Activated CD4-positive, alpha-beta T cell treated with anti-CD3 and anti-CD28 coated beads, Interleukin-2, amount 10 ng/mL, durations not matched to agents 7 days and 5 days (primary cell): ENCODE measurements around the gene OSBPL10. TPM values are rescaled to one million over a fixed set of nuclear protein-coding genes. Genes with fewer than 3 reads are reported as not detected.
"Not testable (repeated sequence)": the region's sequence is repeated elsewhere in the genome, so short reads cannot be mapped to it uniquely, and the experiment has no call there.

Experiments
- CTCF ChIA-PET: fragments of 350-600 bp; sonication (Branson Sonifier 250); formaldehyde crosslinking; loops from one replicate; lab custom pipeline; 2021; ENCODE audit warnings: antibody characterized with exemption; lab: Charles Lee
- POLR2A ChIA-PET: fragments of 350-600 bp; sonication (Branson Sonifier 250); formaldehyde crosslinking; loops from one replicate; lab custom pipeline; 2021; ENCODE audit warnings: antibody characterized with exemption; lab: Charles Lee
- DNase-seq: peaks from one replicate; pipeline ENCODE4 v3.0.0-alpha.2; 2020
- H3K27ac Mint-ChIP-seq: one replicate; pipeline ENCODE4 v1.8.0; 2021; ENCODE audit warnings: mild to moderate bottlenecking, moderate library complexity, mixed read lengths
- H3K27me3 Mint-ChIP-seq: one replicate; pipeline ENCODE4 v1.8.0; 2021; ENCODE audit warnings: mixed read lengths
- H3K36me3 Mint-ChIP-seq: one replicate; pipeline ENCODE4 v1.8.0; 2021; ENCODE audit warnings: low read depth, mixed read lengths
- H3K4me1 Mint-ChIP-seq: one replicate; pipeline ENCODE4 v1.8.0; 2021; ENCODE audit warnings: mixed read lengths
- H3K4me3 Mint-ChIP-seq: one replicate; pipeline ENCODE4 v1.8.0; 2021; ENCODE audit warnings: mild to moderate bottlenecking, moderate library complexity, mixed read lengths
- H3K9me3 Mint-ChIP-seq: one replicate; pipeline ENCODE4 v1.8.0; 2021; ENCODE audit warnings: mixed read lengths
- total RNA-seq, 2 experiments: library from RNA; stranded (reverse); gene quantifications; one replicate each; pipeline ENCODE4 v1.2.3, GENCODE V29; 2021

The OSBPL10 gene
- total RNA-seq, 2 experiments from 2014 or later: 0.89 to 1.1 TPM

DNA sequence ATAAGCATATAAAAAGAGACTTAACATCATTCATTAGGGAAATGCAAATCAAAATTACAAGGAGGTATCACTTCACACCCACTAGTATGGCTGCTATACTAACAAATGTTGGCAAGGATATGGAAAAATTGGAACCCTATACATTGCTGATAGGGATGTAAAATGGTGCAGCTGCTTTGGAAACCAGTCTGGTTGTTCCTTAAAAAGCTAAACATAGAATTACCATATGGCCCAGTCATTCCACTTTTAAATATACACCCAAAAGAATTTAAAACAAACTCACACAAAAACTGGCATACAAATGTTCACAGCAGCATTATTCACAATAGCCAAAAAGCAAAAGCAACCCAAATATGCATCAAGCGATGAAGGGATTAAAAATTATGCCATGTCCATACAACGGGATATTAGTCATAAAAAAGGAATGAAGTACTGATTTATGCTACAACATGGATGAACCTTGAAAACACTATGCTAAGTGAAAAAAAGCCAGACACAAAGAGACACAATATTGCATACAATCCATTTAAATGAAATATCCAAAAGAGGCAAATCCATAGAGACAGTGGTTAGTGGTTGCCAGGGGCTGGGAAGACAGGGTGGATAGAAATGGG is 118.3 kb downstream of the OSBPL10 start:
- CTCF ChIA-PET: interaction anchor here (0.6 kb wide), 1 partner anchor 63 kb away, joined by 3 read pairs; no protein-coding TSS in a partner anchor
- H3K9me3 Mint-ChIP-seq: no peaks in the 10 kb centered on the region
- no peak overlapping the region for H3K27ac Mint-ChIP-seq
- DNase-seq: no peak
- H3K27me3 Mint-ChIP-seq: no peaks in the 10 kb centered on the region
- no peak overlapping the region for H3K4me3 Mint-ChIP-seq
- H3K36me3 Mint-ChIP-seq: no peaks in the 10 kb centered on the region
- POLR2A ChIA-PET: no interaction called here
- H3K4me1 Mint-ChIP-seq: no peaks in the 10 kb centered on the region

DNA sequence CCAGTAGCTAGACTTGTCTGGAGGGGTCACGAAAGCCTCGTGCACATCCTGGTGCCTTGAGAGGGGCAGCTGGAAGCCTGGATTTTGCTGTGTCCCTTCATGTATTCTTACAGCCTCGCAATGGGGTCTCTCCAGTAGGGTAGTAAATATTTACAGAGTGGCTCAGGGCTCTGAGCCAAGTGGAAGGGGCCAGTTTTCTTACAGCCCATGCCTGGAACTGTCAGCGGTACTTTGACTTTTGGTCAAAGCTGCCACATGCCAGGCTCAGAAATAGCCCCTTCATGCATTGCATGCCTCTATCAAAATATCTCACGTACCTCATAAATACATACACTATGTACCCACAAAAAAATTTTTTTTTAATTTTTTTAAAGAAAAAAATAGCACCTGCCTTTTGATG is 119.2 kb downstream of the OSBPL10 start:
- Mint-ChIP-seq H3K4me3 (no peak overlapping the region), H3K9me3 (no peaks in the 10 kb centered on the region), H3K4me1 (no peaks in the 10 kb centered on the region), H3K36me3 (no peaks in the 10 kb centered on the region), H3K27me3 (no peaks in the 10 kb centered on the region), H3K27ac (no peak overlapping the region)
- ChIA-PET POLR2A (no interaction called here), CTCF (no interaction called here)
- DNase-seq: no peak

DNA sequence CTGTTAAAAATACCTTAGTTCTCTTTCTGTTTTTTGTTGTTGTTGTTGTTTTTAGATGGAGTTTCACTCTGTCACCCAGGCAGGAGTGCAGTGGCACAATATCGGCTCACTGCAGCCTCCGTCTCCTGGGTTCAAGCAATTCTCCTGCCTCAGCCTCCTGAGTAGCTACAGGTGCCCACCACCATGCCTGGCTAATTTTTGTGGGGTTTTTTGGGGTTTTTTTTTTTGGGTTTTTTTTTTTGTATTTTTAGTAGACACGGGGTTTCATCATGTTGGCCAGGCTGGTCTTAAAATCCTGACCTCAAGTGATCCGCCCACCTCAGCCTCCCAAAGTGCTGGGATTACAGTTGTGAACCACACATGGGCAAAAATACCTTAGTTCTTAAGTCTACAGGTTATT is 120.4 kb downstream of the OSBPL10 start:
- H3K27me3 Mint-ChIP-seq, H3K4me1 Mint-ChIP-seq, POLR2A ChIA-PET, H3K27ac Mint-ChIP-seq, CTCF ChIA-PET, H3K9me3 Mint-ChIP-seq, H3K36me3 Mint-ChIP-seq, DNase-seq, H3K4me3 Mint-ChIP-seq: not testable (repeated sequence)

DNA sequence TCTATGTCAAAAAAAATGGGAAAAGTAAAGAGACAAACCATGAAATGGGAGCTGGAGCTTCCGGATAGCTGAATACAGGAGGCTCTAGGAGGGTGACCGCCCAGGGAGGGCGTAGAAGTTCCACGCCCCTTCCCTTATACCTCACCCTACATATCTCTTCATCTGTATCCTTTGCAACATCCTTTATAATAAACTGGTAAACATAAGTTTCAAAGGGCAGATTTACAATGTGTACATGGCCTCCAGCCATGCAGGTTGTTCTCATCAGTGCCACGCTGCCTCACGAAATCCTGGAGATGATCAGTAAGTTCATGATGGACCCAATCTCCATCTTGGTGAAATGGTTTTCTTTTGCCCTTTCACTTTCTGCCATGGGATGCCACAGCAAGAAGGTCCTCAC is 121.8 kb downstream of the OSBPL10 start:
- CTCF ChIA-PET: no interaction called here
- POLR2A ChIA-PET: no interaction called here
- DNase-seq: no peak

DNA sequence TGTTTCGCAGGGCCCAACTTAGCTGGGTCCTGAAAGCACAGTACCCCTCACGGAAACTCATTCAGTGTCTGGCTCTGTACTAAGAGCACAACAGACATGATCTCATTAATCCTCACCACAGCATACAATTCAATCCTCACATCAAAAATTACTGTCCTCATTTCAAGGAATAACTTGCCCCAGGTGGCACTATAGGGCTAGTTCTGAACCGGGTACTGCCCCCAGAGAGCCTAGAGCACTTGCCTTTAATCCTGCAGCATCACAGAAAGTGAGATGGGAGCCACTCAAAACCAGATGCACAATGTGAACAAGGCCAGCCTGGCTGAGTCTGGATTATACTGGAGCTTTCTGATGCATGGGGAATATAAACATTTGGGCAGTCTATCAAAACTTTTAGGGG is 122.6 kb downstream of the OSBPL10 start:
- no peak for DNase-seq
- H3K27ac Mint-ChIP-seq: no peak overlapping the region
- H3K4me1 Mint-ChIP-seq: no peaks in the 10 kb centered on the region
- no peaks in the 10 kb centered on the region for H3K36me3 Mint-ChIP-seq
- no peak overlapping the region for H3K4me3 Mint-ChIP-seq
- H3K9me3 Mint-ChIP-seq: no peaks in the 10 kb centered on the region
- ChIA-PET CTCF (no interaction called here), POLR2A (no interaction called here)
- H3K27me3 Mint-ChIP-seq: no peaks in the 10 kb centered on the region

More for the DNA sequence above, 121.8 kb downstream of the OSBPL10 start:
- Mint-ChIP-seq H3K9me3 (no peaks in the 10 kb centered on the region), H3K4me3 (no peak overlapping the region), H3K27ac (no peak overlapping the region), H3K36me3 (no peaks in the 10 kb centered on the region), H3K4me1 (no peaks in the 10 kb centered on the region), H3K27me3 (no peaks in the 10 kb centered on the region)

DNA sequence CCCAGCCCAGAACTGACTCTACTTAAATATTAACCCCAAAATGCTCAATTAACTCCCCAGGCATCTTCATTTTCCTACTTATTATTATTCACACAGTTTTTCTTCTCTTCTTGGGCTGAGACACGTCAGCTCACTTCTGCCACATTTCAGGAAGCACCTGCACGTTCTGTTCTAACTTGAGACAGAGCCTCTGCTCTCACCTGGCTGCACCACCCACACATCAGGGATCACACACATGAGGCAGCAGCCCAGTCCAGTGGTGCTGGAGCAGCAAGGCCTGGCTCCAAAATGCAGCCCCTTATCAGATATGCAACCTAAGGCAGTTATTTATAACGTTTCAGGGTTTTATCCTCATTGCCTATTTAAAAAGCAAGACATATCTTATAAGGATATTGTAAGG is 127.5 kb downstream of the OSBPL10 start:
- H3K4me3 Mint-ChIP-seq: no peak overlapping the region
- no peaks in the 10 kb centered on the region for H3K36me3 Mint-ChIP-seq
- H3K4me1 Mint-ChIP-seq: no peaks in the 10 kb centered on the region
- POLR2A ChIA-PET: no interaction called here
- no peak for DNase-seq
- CTCF ChIA-PET: interaction anchor here (0.7 kb wide), 1 partner anchor 16 kb away, joined by 3 read pairs; no protein-coding TSS in a partner anchor
- no peak overlapping the region for H3K27ac Mint-ChIP-seq
- H3K27me3 Mint-ChIP-seq: no peaks in the 10 kb centered on the region
- no peaks in the 10 kb centered on the region for H3K9me3 Mint-ChIP-seq

DNA sequence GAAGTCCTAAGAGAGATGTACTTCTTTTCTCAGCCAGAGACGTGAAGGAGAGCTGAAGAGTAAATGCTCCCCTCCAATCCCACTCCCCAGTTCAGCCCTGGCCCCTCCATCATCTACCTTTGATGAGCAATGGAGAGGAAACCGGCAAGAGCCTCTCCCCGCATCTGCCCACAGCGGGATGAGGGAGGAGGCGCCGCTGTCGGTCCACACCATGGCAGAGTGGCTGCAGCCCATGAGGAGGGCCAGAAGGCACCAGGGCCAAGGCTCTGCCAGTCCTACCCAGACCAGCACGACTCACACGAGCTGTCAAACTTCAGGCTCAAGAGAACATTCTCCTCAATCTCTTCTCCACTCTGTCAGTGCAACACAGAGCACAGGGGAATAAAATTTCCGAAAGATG is 129.8 kb downstream of the OSBPL10 start:
- Mint-ChIP-seq H3K4me1 (no peaks in the 10 kb centered on the region), H3K27me3 (no peaks in the 10 kb centered on the region), H3K36me3 (no peaks in the 10 kb centered on the region), H3K27ac (no peak overlapping the region), H3K4me3 (no peak overlapping the region), H3K9me3 (no peaks in the 10 kb centered on the region)
- ChIA-PET POLR2A (no interaction called here), CTCF (no interaction called here)
- DNase-seq: no peak

DNA sequence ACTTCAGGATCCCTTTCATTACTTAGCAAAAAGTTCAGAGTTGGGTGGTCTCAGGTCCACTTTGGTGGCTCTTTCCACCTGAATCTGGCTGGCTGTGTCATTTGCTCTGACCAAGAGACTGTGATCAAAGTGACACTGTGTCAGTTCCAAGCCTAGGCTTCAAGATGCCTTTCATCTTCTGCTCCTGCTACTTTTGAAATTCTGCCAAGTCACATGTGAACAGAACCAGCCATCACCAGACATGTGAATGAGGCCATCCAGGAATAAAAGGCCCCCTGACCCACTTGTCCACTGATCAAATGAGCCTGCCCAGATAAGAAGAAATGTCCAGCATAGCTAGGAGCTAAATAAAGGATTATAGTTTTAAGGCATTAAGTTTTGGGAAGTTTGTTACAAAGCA is 132.2 kb downstream of the OSBPL10 start:
- Mint-ChIP-seq H3K27ac (no peak overlapping the region), H3K4me3 (no peak overlapping the region), H3K27me3 (no peaks in the 10 kb centered on the region), H3K4me1 (no peaks in the 10 kb centered on the region), H3K9me3 (no peaks in the 10 kb centered on the region), H3K36me3 (no peaks in the 10 kb centered on the region)
- ChIA-PET POLR2A (no interaction called here), CTCF (no interaction called here)
- no peak for DNase-seq

DNA sequence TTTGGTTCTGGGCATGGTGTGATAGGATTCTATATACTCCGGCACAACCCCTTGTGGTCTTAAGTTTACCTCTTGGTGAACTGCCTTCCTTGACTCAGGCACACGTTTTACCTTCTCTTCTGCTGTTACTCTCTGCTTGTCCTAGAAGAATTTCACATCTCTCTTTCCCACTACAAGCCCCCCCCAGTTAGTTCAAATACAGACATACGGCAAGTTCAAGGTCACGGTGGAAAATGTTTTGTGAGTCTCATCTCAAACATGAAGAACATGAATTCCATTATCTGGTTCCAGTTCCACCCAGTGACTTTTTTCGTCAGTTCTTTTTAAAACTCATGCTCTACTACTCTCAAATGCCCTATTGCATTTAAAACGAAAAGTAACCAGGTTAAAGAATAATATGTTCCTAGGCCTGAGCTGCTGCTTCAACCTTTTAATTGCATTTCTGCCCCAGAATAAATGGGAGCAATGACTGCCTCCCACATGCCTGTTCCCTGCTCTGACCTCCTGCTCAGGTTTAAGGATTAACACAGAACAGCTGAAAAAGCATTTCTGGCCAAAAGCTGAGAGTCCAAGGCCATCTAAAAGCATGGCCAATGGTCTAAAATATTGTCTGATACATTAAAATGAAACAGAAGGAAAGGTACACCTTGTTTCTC is 132.8 kb downstream of the OSBPL10 start:
- Mint-ChIP-seq H3K4me3 (no peak overlapping the region), H3K36me3 (no peaks in the 10 kb centered on the region), H3K9me3 (no peaks in the 10 kb centered on the region), H3K27ac (no peak overlapping the region), H3K4me1 (no peaks in the 10 kb centered on the region), H3K27me3 (no peaks in the 10 kb centered on the region)
- no peak for DNase-seq
- CTCF ChIA-PET: interaction anchor here (1.3 kb wide), 1 partner anchor 16 kb away, joined by 3 read pairs; no protein-coding TSS in a partner anchor
- POLR2A ChIA-PET: no interaction called here

DNA sequence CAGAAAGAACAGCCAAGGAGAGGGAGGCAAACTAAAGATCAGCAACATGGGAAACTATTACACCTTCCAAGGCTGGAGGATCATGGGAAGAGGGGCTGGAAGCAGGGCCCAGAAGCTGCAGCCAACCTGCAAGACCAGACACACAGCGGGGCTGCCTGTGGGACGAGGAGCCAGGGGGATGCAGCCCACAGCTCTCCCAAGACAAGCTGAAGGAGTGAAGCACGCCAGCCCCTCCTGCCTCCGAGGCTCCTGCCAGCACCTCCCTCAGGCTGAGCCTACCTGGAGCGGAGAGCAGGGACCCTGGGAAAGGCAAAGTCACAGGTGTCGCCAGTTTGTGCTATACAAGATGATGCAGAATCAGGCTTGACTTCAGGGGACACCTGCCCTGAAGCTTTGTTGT is 133.3 kb downstream of the OSBPL10 start:
- Mint-ChIP-seq H3K27ac (no peak overlapping the region), H3K4me1 (no peaks in the 10 kb centered on the region), H3K4me3 (no peak overlapping the region), H3K9me3 (no peaks in the 10 kb centered on the region), H3K27me3 (no peaks in the 10 kb centered on the region), H3K36me3 (no peaks in the 10 kb centered on the region)
- DNase-seq: no peak
- CTCF ChIA-PET: interaction anchor here (1.3 kb wide), 1 partner anchor 16 kb away, joined by 3 read pairs; no protein-coding TSS in a partner anchor
- POLR2A ChIA-PET: no interaction called here

DNA sequence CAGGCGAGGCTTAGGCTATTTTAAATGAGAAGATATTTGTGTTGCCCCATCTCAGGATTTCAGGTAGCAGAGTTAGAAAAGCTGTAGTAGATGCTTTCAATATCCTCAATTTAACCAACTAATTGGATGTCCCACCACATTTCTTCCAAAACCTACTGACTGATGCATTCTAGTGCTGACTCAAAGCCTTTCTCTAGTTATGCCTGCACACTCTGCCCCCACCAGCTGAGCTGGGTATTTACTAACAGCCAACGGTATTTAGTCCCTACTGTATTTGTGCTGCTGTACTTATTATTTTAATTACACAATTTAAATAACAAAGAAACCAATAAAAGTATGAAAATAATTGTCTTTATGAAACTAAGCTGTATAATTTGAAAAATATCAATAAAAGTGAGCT is 139.5 kb downstream of the OSBPL10 start:
- ChIA-PET CTCF (interaction anchor here (0.9 kb wide), 1 partner anchor 9 kb away, joined by 3 read pairs; no protein-coding TSS in a partner anchor), POLR2A (no interaction called here)
- Mint-ChIP-seq H3K4me1 (no peaks in the 10 kb centered on the region), H3K36me3 (no peaks in the 10 kb centered on the region), H3K9me3 (no peaks in the 10 kb centered on the region), H3K4me3 (no peak overlapping the region), H3K27me3 (peaks cover 2% of the 10 kb centered on the region), H3K27ac (no peak overlapping the region)
- no peak for DNase-seq

DNA sequence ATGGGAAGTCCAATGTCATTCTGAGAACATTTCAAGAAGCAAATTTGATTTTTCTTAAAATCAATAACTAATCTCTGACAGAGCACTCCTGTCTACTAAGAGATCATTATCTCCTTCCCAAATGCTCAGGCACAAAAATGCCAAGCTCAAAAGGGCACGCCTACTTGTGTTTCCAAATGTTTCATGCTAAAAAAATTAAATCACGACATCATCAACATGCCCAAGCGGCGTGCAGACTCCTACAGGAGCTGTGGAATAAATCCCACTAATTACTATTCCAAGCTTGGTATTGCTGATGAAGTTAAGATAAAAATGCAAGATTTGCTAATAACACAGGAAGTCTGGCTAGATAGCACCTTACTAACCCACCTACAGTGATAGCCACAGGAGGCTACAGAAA is 140.8 kb downstream of the OSBPL10 start:
- ChIA-PET POLR2A (no interaction called here), CTCF (interaction anchor here (0.6 kb wide), 1 partner anchor 31 kb away, joined by 3 read pairs; no protein-coding TSS in a partner anchor)
- Mint-ChIP-seq H3K9me3 (no peaks in the 10 kb centered on the region), H3K27ac (no peak overlapping the region), H3K36me3 (no peaks in the 10 kb centered on the region), H3K27me3 (peaks cover 2% of the 10 kb centered on the region), H3K4me3 (no peak overlapping the region), H3K4me1 (no peaks in the 10 kb centered on the region)
- no peak for DNase-seq

DNA sequence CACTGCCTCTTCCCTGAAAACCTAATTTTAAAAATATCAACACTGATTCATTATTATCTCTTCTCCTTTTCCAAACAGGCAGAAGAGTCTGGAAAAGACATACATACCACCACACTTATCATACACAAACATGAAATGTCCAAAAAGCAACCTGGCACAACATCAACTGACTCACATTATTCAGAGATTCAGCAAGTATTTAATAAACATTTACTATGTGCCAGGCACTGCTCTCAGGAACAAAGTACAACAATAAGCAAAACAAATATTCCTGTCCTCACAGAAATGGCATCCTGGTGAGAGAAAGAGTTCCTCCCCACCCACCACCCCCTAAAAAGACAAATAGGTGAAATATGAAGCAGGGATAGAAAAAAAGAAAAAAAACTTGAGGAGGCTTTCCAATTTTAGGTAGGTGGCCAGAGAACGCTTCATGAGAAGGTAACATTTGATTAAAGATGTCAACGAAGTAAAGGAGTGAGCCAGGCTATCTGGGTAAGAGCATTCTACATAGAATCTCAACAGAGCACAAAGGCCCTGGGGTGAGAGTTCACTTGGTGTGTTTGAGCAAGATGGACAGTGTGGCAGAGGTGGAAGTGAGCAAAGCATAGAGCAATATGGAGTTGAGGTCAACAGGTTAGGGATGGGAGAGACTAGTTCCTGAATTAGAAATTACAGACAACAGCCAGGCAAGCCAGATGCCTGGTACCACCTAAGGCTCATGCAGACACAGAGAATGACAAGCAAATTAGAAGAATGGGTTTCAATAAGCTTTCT is 141.7 kb downstream of the OSBPL10 start:
- CTCF ChIA-PET: interaction anchor here (0.6 kb wide), 1 partner anchor 32 kb away, joined by 3 read pairs; no protein-coding TSS in a partner anchor
- no peak for DNase-seq
- H3K27me3 Mint-ChIP-seq: peaks cover 2% of the 10 kb centered on the region
- no peak overlapping the region for H3K4me3 Mint-ChIP-seq
- H3K36me3 Mint-ChIP-seq: no peaks in the 10 kb centered on the region
- no peak overlapping the region for H3K27ac Mint-ChIP-seq
- no peaks in the 10 kb centered on the region for H3K9me3 Mint-ChIP-seq
- H3K4me1 Mint-ChIP-seq: no peaks in the 10 kb centered on the region
- POLR2A ChIA-PET: no interaction called here
